KMS-11 (cell line): Measurements from ENCODE around the gene C9orf78.
"Not testable (repeated sequence)": the region's sequence is repeated elsewhere in the genome, so short reads cannot be mapped to it uniquely, and the experiment has no call there.

ENCODE experiments used
- H2AFZ ChIP-seq: fragments of 200-600 bp; sonication (generic); 2 replicates; pipeline ENCODE4 v1.6.1; 2016; ENCODE audit warnings: antibody characterized with exemption, mixed run types, low read depth
- H3K27ac ChIP-seq: fragments of 200-600 bp; sonication (generic); 2 replicates; pipeline ENCODE4 v1.6.1; 2016; ENCODE audit warnings: mild to moderate bottlenecking, mixed run types
- H3K27me3 ChIP-seq: fragments of 200-600 bp; sonication (generic); 2 replicates; pipeline ENCODE4 v1.6.1; 2017; ENCODE audit warnings: mild to moderate bottlenecking, low read depth, mixed run types, moderate library complexity; ENCODE audit not compliant: insufficient read depth
- H3K36me3 ChIP-seq: fragments of 200-600 bp; sonication (generic); 2 replicates; pipeline ENCODE4 v1.6.1; 2017; ENCODE audit warnings: mild to moderate bottlenecking, mixed run types; ENCODE audit not compliant: insufficient read depth
- H3K4me1 ChIP-seq: fragments of 200-600 bp; sonication (generic); 2 replicates; pipeline ENCODE4 v1.6.1; 2016; ENCODE audit warnings: mild to moderate bottlenecking, low read depth, mixed run types; ENCODE audit not compliant: poor library complexity, severe bottlenecking
- H3K4me2 ChIP-seq: fragments of 200-600 bp; sonication (generic); 2 replicates; pipeline ENCODE4 v1.7.0; 2016; ENCODE audit warnings: mild to moderate bottlenecking, mixed run types
- H3K4me3 ChIP-seq: fragments of 200-600 bp; sonication (generic); IDR thresholded peaks from 2 replicates; pipeline ENCODE4 v1.6.1; 2017; ENCODE audit warnings: low read depth, low read length, mixed read lengths; ENCODE audit not compliant: insufficient read depth
- H3K79me2 ChIP-seq: fragments of 200-600 bp; sonication (generic); 2 replicates; pipeline ENCODE4 v1.6.1; 2016; ENCODE audit warnings: low read depth, mixed run types; ENCODE audit not compliant: insufficient read depth
- H3K9ac ChIP-seq: fragments of 200-600 bp; sonication (generic); 2 replicates; pipeline ENCODE4 v1.6.1; 2016; ENCODE audit warnings: mild to moderate bottlenecking, mixed run types
- H4K20me1 ChIP-seq: fragments of 200-600 bp; sonication (generic); 2 replicates; pipeline ENCODE4 v1.6.1; 2016; ENCODE audit warnings: mild to moderate bottlenecking, mixed run types; ENCODE audit not compliant: insufficient read depth
- CTCF ChIP-seq: fragments of 200-600 bp; sonication (generic); conservative IDR thresholded peaks from 2 replicates; pipeline ENCODE4 v1.6.1; 2017; ENCODE audit warnings: low read depth, mild to moderate bottlenecking, antibody characterized with exemption, low read length, moderate library complexity, mixed read lengths

C9orf78 gene

GRCh38 chr9:129801504-129801903 is 33.6 kb downstream of the C9orf78 start:
- Histone ChIP-seq H4K20me1 (no peaks in the 10 kb centered on the region), H3K4me1 (peaks cover 11% of the 10 kb centered on the region), H3K79me2 (no peaks in the 10 kb centered on the region), H3K4me3 (no peak overlapping the region), H3K36me3 (no peaks in the 10 kb centered on the region), H3K4me2 (no peak overlapping the region), H2AFZ (no peak overlapping the region), H3K27ac (no peak overlapping the region), H3K27me3 (peaks cover 1% of the 10 kb centered on the region; the same call in 1 of the 2 replicates), H3K9ac (no peak overlapping the region)
- TF ChIP-seq CTCF: no peak

- no peak for TF ChIP-seq CTCF
These were observed 36.1 kb downstream of the C9orf78 start for GRCh38 chr9:129798973-129799372.

GRCh38 chr9:129796029-129796428 is 39.0 kb downstream of the C9orf78 start:
- H3K4me2 ChIP-seq, H4K20me1 ChIP-seq, H3K9ac ChIP-seq, H2AFZ ChIP-seq, H3K4me3 ChIP-seq, H3K27ac ChIP-seq, H3K79me2 ChIP-seq, H3K36me3 ChIP-seq: not testable (repeated sequence)
- Histone ChIP-seq H3K4me1 (peaks cover 12% of the 10 kb centered on the region), H3K27me3 (peaks cover 43% of the 10 kb centered on the region)

More at GRCh38 chr9:129798973-129799372, 36.1 kb downstream of the C9orf78 start:
- H3K79me2 ChIP-seq: no peaks in the 10 kb centered on the region
- no peaks in the 10 kb centered on the region for H3K36me3 ChIP-seq
- no peak overlapping the region for H3K4me3 ChIP-seq
- no peaks in the 10 kb centered on the region for H4K20me1 ChIP-seq
- H3K27ac ChIP-seq: no peak overlapping the region
- H2AFZ ChIP-seq: no peak overlapping the region
- peaks cover 14% of the 10 kb centered on the region for H3K4me1 ChIP-seq
- no peak overlapping the region for H3K4me2 ChIP-seq
- H3K9ac ChIP-seq: no peak overlapping the region
- H3K27me3 ChIP-seq: peaks cover 25% of the 10 kb centered on the region; the same call in 1 of the 2 replicates

- no peak overlapping the region for H3K27ac ChIP-seq
- H3K36me3 ChIP-seq: no peaks in the 10 kb centered on the region
- H3K4me3 ChIP-seq: no peak overlapping the region
- no peaks in the 10 kb centered on the region for H4K20me1 ChIP-seq
- H3K4me2 ChIP-seq: no peak overlapping the region
- H3K27me3 ChIP-seq: peaks cover 49% of the 10 kb centered on the region
- peaks cover 15% of the 10 kb centered on the region for H3K4me1 ChIP-seq
- no peaks in the 10 kb centered on the region for H3K79me2 ChIP-seq
- no peak for TF ChIP-seq CTCF
- H3K9ac ChIP-seq: no peak overlapping the region
- no peak overlapping the region for H2AFZ ChIP-seq
These were observed 40.5 kb downstream of the C9orf78 start for GRCh38 chr9:129794549-129794948.

- no peak overlapping the region for H3K9ac ChIP-seq
- H3K79me2 ChIP-seq: no peaks in the 10 kb centered on the region
- no peak for TF ChIP-seq CTCF
- peaks cover 3% of the 10 kb centered on the region for H3K4me1 ChIP-seq
- peaks cover 51% of the 10 kb centered on the region for H3K27me3 ChIP-seq
- no peaks in the 10 kb centered on the region for H4K20me1 ChIP-seq
- no peak overlapping the region for H2AFZ ChIP-seq
- no peak overlapping the region for H3K4me2 ChIP-seq
- no peak overlapping the region for H3K4me3 ChIP-seq
- no peak overlapping the region for H3K27ac ChIP-seq
- H3K36me3 ChIP-seq: no peaks in the 10 kb centered on the region
These were observed 48.6 kb downstream of the C9orf78 start for GRCh38 chr9:129786481-129786880.
